Measurements from ENCODE around the gene MPV17. TPM values are rescaled to one million over a fixed set of nuclear protein-coding genes. Genes with fewer than 3 reads are reported as not detected.
"Not testable (repeated sequence)": the region's sequence is repeated elsewhere in the genome, so short reads cannot be mapped to it uniquely, and the experiment has no call there.

The MPV17 gene, protein sequence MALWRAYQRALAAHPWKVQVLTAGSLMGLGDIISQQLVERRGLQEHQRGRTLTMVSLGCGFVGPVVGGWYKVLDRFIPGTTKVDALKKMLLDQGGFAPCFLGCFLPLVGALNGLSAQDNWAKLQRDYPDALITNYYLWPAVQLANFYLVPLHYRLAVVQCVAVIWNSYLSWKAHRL
- total RNA-seq, result 62.6 TPM

DNA sequence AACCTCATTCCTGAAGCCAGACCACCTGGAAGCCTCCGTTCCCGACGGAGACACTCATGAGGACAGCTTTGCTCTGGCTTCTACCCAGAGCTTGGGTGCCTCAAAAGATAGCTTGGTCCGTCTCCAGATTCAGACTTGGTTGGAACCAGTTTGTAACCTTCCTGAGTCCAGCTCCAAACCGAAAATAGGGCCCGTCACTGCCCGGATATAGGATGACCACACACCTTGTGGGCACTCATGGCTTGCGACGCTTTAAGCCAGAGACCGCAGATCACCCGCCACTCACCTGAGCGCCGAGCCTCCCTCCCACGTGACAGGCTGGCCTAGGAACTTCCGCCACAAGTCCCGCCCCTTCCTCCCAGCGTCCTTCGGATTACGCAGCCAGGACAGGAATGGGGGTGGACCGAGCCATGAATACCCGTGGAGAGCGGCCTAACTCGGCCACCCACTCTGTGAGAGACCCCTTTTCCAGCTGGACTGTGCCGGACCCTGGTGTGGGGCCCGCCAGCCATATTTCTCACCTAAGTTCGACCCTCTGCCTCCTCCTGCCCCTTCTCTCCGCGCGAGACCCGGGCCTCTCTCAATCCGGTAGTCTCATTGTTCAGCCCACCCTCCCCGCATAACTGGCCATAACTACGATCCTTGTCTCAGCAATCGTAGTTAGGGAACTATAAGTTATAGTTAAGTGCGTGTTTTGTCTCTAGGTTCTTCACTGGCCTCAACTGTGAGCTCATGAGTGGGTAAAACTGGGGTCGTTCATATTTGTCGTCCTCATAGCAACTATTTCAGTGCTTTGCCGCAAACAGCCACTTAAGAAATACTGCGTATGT, at the start of gene MPV17:
Gene MPV17 (minus strand): TSS at position 332 of the 830 bp plus-strand sequence. CDS start 580 bp downstream, outside the sequence.
- peak; percentile 94 for DNase-seq (ENCODE audit: low spot score)

DNA sequence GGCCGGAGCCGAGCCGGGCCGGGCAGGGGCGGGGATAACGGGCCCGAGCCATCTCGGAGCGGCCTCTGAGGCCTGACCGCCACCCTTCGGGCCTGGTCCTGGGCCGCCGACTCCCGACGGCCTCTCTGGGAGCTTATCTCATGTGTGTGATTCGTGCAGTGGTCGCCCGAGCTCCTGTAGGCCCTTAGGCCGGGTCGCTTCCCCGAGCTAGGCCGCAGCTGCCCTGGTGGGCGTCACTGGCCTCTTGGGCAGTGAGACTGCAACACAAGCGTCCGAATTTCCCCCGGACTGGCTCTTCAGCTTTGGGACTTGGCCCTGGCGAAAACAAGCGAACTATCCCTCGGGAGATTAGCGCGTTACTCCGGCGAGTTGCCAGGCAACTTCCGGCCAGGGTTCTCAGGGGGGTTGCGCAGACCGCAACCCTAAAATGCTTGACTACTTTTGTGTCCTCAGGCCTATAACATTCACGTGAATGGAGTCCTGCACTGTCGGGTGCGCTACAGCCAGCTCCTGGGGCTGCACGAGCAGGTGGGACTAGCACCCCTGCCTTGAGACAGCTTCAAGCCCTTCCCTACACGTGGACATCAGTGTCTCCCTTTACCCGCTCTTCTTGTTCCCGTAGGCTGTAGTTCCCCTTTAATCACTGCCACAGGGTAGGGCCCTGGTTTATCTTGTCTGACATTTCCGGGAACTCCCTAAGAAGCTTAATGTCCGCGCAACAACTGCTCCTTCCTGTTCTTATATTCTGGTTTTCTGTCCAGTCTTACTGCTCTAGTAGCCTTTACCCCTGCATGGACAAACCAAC, 48.1 kb upstream of the MPV17 start:
- DNase-seq (ENCODE audit: low spot score), result no peak

DNA sequence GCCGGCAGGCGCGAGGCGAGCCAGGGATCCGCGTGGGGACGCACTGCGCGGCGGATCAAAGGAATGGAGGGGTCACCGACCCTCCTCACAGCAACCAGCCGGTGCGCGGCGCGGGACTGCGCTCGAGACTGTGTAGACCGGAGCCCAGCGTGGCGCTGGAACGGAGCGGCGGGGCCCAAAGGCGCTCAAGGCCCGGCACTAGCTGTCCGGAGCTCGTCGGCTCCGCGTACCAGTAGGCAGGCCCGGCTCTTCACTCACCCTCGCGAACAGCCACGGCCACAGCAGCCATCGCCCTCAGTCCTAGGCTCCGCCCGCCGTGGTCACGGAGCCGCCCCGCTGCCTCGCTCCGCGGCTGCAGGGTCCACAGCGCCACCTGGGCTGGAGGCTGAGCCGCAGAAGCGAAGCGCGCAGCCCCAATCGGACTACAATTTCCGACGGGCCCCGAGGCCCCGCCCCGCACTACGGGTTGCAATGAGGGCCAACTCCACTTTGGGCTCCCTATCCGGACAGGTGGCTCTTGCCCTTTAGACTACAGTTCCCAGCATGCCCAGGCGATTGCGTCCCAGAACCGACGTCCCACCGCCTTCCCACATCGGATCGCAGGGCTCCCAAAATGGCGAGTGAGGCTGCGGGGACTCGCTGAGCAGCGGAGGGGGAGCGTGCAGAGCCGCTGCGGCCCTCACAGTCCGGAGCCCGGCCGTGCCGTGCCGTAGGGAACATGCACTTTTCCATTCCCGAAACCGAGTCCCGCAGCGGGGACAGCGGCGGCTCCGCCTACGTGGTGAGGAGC, 47.3 kb upstream of the MPV17 start, which contains the start of the genes EIF2B4 and SNX17:
Gene EIF2B4 (minus strand): TSS at position 313 of the 790 bp plus-strand sequence. CDS start 24 bp downstream, at position 289.
Gene SNX17 (plus strand): TSS at position 591 of the 790 bp plus-strand sequence. CDS start 128 bp downstream, at position 719.
- DNase-seq (ENCODE audit: low spot score), result peak; percentile 100

DNA sequence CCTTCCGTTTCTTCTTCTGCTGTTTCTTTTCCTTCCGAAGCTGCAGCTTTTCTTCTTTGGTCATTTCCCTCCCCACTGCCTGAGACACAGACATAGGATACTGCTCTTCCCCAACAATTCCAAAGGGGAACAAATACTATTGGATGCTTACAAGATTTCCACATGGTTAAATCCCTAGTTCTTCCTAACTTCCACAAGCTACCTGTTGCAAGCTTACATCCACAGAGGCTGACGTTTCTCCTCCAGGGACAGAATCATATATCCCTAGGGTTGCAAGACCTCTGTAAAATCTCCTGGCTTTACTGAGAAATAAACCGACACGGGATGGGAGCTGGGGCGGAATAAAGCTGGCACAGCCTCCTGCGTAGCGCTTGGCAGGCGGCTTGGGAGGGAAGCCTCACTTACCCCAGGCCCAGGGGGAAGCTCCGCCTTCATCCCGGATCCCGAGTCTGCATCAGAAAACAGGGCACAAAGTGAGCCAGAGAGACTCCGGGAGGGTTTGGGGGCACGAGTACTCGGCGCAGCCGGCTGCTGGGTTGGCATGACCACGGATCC, 46.7 kb upstream of the MPV17 start:
- DNase-seq (ENCODE audit: low spot score), result no peak

DNA sequence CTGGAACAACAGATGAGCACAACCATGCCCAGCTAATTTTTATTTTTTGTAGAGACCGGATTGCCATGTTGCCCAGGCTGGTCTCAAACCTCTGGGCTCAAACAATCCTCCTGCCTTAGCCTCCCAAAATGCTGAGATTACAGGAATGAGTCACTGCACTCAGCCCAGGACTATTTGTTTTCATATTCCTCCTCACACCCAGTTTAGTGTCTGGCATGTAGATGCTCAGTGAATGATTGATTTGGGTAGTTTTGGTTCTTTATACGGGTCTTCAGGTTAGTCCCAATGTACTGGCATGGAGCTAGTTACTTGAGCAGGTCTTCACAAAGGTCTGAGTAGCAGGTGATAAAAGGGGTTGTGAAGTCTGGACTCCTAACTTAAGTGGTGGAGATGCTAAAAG, 41.0 kb upstream of the MPV17 start:
- DNase-seq (ENCODE audit: low spot score), result no peak

DNA sequence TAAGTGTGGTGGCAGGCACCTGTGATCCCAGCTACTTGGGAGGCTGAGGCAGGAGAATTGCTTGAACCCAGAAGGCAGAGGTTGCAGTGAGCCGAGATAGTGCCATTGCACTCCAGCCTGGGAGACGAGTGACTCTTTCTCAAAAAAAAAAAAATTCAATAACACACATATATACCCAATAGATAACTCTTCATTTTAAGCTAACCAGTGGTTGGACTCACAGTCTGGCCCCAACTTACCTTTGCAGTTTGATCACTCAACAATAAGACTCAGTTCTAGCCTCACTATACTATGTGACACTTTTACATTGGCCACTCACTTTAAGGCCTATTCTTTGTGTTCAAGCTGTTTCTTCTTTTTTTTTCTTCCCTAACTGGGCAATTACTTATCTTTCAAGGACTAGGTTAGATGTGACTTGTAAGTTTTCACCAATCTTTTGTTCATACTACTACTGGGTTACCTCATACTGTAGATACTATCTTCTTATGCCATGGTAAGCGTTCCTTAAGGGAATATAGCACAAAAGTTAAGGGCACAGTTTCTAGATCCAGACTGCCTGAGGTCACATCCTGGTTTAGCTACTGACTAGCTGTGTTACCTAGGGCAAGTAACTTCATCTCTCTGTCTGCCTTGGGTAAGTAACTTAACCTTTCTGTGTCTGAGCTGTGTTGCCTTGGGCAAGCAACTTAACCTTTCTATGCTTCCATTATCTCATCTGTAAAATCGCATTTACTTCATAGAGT, 40.0 kb upstream of the MPV17 start:
- no peak for DNase-seq (ENCODE audit: low spot score)

DNA sequence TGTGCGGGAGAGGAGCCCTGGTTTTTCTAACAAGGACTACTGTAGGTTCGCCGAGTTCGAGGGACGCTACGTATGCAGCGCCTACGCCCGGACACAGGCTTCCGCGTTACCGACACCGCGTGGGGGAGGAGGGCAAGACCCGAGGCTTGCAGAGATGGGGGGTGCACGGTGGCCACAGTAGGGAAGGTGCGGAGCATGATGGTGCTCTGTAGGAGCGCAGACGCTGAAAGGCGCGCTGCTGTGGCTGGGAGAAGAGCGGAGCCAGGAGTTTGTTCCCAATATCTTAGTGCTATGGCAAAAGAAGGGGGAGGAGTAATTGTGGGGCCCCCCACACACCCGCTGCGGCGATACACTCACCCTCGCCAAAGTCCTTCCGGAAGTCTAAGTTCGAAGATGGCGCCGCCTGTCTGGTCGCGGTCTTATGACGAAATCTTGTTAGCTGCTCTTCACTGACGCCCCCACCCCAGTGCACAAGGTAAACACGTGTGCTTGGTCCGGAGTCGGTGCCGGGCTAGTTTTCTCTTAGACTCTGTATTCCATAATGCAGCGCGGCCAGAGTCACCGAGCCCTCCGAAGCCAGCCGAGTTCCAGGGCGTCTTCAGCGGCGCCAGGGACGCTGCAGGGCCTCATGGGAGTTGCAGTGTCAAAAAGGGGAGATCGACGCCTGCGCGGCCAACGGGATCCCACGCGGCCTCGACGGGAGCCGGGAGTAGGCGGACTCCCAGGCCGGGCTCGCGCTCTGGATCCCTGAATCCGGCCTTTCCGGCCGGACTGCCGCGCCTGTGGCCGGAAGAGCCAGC, 33.7 kb upstream of the MPV17 start, which contains the start of gene GTF3C2:
Gene GTF3C2 (minus strand): TSS at position 383 of the 800 bp plus-strand sequence. CDS start 13,210 bp downstream, outside the sequence.
- peak; percentile 94 for DNase-seq (ENCODE audit: low spot score)

DNA sequence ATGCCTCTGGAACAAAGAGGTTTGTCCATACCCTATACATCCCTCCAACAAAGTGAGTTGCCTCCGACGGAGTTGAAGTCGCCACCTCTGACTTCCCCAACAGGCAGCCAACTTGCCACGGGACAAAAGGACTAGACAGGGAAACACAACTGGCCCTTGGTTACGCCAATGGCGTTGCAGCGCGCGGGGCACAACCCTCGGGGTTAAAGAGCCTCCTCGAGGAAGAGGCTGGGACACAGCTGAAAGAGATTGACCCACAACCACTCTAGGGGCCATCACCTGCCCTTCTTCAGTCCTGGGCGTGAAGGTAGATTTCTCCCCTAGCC, 33.1 kb upstream of the MPV17 start:
- peak; percentile 24 for DNase-seq (ENCODE audit: low spot score)

DNA sequence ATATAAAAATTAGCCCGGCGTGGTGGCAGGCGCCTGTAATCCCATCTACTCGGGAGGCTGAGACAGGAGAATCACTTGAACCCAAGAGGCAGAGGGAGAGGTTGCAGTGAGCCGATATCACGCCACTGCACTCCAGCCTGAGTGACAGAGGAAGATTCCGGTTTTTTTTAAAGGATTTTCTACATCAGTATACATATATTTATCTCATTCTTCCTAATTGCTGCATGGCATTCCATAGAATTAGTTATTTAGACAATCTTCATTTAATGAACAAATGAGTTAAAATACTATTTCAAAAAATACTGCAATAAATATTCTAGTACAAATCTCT, 31.7 kb upstream of the MPV17 start:
- no peak for DNase-seq (ENCODE audit: low spot score)

DNA sequence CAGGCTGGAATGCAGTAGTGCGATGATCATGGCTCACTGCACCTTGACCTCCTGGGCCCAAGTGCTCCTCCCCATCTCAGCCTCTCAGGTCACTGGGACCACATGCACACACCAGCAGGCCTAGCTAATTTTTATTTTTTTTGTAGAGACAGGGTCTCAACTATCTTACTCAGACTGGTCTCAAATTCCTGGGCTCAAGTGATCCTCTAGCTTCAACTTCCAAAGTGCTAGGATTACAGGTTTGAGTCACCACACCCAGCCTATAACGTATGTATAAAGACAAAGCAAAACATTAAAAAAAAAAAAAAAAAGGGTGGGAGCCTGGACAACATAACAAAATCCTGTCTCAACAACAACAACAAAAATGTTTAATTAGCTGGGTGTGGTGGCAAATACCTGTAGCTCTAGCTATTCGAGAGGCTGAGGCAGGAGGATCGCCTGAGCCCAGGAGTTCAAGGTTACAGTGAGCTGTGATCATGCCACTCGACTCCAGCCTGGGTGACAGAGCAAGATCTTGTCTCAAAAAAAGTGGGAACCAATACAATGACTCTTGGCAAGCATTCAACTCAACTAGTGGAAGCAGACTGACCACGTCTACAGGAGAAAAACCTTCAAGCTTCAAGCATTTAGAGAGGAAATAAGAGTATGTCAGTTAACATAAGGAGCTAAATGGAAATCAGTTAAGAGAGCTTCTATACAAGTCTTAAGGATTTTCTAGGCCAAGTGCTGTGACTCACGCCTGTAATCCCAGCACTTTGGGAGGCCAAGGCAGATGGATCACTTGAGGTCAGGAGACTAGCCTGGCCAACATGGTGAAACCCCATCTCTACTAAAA, 31.1 kb upstream of the MPV17 start:
- DNase-seq (ENCODE audit: low spot score), result no peak

DNA sequence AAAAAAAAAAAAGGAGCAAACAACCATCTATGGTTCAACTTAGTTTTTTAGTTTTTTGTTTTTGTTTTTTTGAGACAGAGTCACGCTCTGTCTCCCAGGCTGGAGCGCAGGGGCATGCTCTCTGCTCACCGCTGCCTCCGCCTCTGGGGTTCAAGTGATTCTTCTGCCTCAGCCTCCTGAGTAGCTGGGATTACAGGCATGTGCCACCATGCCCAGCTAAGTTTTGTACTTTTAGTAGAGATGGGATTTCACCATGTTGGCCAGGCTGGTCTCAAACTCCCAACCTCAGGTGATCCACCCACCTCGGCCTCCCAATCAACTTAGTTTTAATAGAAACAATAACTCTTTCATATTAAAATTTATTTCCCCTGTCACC, 30.5 kb upstream of the MPV17 start:
- not testable (repeated sequence) for DNase-seq (ENCODE audit: low spot score)

DNA sequence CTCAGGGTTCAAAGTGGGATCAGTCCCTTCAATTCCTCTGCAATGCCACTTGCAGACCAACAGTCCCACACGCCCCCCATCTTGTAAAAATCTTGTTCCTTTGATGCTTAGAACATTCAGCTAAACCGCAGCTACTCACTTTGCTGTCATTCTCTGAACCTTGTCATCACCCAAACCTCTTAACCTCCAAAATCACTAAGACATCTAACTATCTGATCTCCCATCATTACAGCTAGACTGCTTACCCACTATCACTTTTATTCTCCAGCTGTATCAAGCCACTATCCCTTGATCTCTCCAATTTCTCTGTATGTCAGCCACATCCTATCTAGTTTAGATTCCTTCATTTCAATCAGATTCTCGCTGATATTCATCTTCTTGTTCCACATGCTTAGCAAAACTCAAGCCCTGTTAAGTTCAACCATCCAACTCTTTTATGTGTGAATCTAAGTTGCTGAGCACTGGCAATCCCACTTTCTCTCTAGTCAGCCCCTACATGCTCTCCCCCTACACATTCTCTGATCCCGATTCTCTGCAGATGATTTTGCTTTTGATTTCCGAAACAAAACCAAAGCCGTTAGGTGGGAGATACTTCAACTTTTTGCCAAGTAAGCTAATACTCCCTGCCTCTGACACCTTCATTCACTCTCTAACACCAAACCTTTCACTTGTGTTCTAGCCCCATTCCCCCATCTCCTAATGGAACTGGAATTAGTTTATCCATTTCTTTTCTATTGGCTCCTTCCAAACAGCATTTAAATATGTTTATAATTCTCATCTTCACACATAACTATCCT, 29.1 kb upstream of the MPV17 start:
- no peak for DNase-seq (ENCODE audit: low spot score)

DNA sequence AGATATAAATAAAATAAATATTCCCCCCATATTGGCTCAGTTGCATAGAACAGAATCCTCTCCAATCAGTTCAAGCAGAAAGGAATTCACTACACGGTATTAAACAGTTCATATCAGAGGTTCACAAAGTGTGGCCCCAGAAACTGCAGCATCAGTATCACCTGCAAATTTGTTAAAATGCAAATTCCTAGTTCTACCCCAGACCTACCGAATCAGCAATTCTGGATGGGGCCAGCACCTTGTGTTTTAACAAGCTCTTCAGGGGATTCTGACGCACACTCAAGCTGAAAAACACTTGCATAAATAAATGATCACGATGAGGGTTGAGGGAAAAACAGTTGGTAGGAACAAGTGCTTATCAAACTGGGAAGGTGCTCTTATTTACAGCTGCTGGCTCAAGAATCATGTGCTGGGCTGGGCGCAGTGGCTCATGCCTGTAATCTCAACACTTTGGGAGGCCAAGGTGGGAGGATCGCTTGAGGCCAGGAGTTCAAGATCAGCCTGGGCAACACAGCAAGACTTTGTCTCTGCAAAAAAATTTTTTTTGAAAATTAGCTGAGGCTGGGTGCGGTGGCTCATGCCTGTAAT, 27.3 kb upstream of the MPV17 start:
- no peak for DNase-seq (ENCODE audit: low spot score)

DNA sequence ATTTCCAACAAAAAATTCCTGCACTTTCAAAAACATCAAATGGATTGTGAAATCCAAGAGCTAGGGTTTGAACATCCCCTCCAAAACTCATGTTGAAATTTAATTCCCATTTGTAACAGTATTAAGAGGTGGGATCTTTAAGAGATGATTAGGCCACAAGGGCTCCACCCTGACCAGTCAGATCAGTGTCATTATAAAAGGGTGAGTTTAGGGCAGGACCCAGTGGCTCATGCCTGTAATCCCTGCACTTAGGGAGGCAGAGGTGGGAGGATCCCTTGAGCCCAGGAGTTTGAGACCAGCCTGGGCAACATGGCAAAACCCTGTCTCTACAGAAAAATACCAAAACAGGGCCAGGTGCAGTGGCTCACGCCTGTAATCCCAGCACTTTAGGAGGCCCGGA, 24.7 kb upstream of the MPV17 start:
- no peak for DNase-seq (ENCODE audit: low spot score)

DNA sequence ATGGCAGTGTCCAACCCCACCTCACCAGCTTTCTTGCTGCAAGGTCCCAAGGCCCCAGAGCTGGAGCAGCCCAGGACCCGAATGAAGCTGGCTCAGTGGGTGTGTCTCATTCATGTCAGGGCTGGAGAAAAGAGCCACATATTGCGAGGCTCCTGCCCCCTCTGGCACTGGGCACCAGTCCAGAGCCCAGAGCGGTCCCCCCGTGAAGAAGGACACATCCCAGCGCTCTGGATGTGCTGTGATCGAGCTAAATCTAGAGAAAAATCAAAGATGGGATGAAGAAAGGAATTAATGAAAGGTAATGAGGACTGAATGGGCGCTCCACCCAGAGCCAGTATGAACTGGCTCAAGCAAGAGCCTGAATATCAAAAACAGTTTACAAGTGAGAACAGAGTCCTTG, 13.3 kb upstream of the MPV17 start:
- DNase-seq (ENCODE audit: low spot score), result no peak

DNA sequence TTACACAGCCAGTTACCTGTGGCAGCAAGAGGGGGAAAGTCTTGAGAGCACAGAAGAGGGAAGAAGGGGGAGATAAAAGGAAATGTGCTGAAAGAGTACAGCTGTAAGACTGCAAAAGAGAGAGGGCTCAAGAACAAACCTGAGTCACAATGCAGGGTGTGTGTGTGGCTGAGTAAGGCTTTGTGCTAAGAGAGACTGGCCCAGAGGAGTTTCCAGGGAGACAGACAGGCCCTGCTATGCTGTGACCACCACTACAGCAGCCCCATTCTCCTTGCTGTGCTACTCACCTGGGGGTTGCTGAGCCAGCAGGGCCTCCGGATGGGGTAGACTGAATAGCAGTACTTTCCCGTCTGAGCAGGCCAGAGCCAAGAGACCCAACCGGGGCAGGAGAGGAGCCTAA, 12.4 kb upstream of the MPV17 start:
- no peak for DNase-seq (ENCODE audit: low spot score)

DNA sequence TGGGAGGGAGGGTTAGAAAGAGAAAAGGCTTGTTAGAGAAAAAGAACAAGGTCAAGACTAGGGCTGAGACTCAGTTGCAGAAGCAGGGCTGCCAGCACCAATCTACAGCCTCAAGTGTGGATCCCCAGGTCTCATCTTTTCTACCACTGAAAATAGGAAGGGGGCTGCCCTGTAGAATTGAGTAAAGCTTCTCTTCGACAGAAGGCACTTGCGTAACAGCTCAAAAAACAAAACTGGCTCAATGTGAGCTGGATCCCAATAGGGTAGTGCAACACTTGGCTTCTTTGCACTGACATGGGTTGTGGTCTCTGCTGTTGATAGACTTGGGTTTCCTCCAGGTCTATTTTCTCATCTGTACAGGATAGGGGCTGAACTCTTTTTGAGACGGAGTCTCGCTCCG, 1.8 kb upstream of the MPV17 start:
- DNase-seq (ENCODE audit: low spot score), result no peak

All from mucosa of gallbladder (tissue), 1 donor.